Muscle layer of colon (tissue), 2 donors: ENCODE data around the gene CAPN10.

ENCODE experiments used
- H3K27ac ChIP-seq: one replicate; pipeline ENCODE4 v1.7.0; 2013; ENCODE audit warnings: low read depth, mild to moderate bottlenecking, low read length, moderate library complexity
- H3K27me3 ChIP-seq, 2 donors: one replicate each; pipeline ENCODE4 v1.7.0; 2013; ENCODE audit warnings: low read length in 2 of 2, mild to moderate bottlenecking in 2 of 2; ENCODE audit not compliant: insufficient read depth in 2 of 2, control insufficient read depth in 1 of 2
- H3K36me3 ChIP-seq: one replicate; pipeline ENCODE4 v1.7.0; 2013; ENCODE audit warnings: mild to moderate bottlenecking, low read length; ENCODE audit not compliant: insufficient read depth
- H3K4me1 ChIP-seq: one replicate; pipeline ENCODE4 v1.7.0; 2013; ENCODE audit warnings: mild to moderate bottlenecking, low read length; ENCODE audit not compliant: insufficient read depth
- H3K4me3 ChIP-seq, 2 donors: one replicate each; pipeline ENCODE4 v1.7.0; 2013; ENCODE audit warnings: low read length in 2 of 2, low read depth in 1 of 2, mild to moderate bottlenecking in 1 of 2, moderate library complexity in 1 of 2
- H3K9ac ChIP-seq: one replicate; pipeline ENCODE4 v1.7.0; 2013; ENCODE audit warnings: low read length
- H3K9me3 ChIP-seq: one replicate; pipeline ENCODE4 v1.7.0; 2013; ENCODE audit warnings: mild to moderate bottlenecking, low read length
- donor health status: abdominal sarcoma.
- donor health status: Adenocarcinoma of cecum.

The CAPN10 gene

DNA sequence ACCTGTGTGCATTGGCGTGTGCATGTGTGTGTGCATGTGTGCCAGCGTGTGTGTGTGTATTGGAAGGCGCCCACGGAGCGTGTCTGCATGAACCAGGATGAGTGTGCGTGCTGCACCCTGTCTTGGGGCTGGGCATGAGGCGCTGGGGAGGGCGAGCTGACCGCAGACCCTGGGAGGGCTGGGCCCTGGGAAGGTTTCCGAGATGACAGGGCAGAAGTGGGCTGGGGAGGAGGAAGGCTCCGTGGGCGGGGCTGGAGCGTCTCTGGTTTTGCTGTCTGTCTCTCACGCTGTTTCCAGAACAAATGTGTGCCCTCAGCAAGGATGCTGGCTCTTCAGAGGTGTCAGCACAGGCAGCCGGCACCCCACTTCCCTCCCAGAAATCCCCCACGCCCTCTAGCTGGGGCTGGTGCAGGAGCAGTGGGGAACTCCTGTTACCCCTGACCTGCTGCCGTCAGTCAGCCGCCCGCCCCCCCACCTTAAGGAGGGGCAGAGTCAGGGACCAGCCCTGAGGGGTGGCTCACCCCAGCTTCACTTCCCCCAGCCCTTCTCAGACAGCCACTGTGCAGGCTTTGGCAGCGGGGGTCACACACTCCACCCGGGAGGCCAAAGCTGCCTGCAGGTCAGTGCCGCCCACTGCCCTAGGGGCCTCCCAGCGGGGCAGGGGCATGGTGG, 38.6 kb downstream of the CAPN10 start, which contains the start of gene GPR35:
Gene GPR35 (plus strand): TSS at position 531 of the 672 bp plus-strand sequence. CDS start 4,473 bp downstream, outside the sequence.
- H3K9me3 ChIP-seq: no peaks in the 10 kb centered on the region
- no peaks in the 10 kb centered on the region for H3K4me1 ChIP-seq
- no peak within 1 kb of the TSS for H3K27ac ChIP-seq
- H3K4me3 ChIP-seq: no peak within 1 kb of the TSS
- H3K36me3 ChIP-seq: no peaks in the 10 kb centered on the region
- H3K27me3 ChIP-seq: no peaks in the 10 kb centered on the region
- no peak within 1 kb of the TSS for H3K9ac ChIP-seq

DNA sequence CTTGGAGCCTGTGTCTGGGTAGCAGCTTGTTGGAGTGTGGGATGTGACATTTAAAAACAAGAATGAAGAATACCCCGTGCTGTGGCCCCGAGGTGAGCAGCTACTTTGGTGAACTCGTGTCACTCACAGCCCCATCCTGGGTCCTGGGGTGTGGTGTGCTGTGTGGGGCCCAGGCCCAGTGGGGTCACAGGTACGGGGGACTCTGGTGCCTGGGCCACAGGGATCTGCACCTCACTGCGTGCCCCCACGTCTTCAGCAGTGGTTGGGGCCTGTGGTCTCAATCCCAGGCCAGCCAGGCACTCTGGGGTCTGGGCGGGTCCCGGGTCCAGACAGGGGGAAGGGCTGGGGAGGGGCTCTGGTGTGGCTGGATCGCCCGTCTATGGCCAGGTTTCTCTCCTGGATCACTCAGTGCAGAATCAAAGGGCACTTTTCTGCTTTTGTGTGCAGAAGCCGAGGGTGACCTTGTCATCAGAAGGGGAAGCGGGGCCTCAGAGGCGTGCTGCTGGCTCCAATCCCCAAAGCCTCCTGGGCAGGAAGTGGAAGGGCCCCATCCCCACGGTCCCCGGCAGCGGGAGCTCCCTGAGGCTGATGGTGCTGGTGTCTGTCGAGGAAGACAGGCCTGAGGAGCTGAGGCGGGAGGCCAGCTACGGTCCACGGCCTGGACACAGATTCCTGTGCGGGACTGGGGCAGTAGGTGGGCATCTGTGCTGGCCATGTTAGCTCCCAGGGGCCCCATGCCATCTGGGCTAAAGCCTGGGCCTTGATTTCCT, 40.2 kb downstream of the CAPN10 start:
- no peaks in the 10 kb centered on the region for H3K4me1 ChIP-seq
- H3K27ac ChIP-seq: no peak overlapping the region
- no peaks in the 10 kb centered on the region for H3K9me3 ChIP-seq
- H3K27me3 ChIP-seq: no peaks in the 10 kb centered on the region
- no peak overlapping the region for H3K9ac ChIP-seq
- no peak overlapping the region for H3K4me3 ChIP-seq
- H3K36me3 ChIP-seq: no peaks in the 10 kb centered on the region

DNA sequence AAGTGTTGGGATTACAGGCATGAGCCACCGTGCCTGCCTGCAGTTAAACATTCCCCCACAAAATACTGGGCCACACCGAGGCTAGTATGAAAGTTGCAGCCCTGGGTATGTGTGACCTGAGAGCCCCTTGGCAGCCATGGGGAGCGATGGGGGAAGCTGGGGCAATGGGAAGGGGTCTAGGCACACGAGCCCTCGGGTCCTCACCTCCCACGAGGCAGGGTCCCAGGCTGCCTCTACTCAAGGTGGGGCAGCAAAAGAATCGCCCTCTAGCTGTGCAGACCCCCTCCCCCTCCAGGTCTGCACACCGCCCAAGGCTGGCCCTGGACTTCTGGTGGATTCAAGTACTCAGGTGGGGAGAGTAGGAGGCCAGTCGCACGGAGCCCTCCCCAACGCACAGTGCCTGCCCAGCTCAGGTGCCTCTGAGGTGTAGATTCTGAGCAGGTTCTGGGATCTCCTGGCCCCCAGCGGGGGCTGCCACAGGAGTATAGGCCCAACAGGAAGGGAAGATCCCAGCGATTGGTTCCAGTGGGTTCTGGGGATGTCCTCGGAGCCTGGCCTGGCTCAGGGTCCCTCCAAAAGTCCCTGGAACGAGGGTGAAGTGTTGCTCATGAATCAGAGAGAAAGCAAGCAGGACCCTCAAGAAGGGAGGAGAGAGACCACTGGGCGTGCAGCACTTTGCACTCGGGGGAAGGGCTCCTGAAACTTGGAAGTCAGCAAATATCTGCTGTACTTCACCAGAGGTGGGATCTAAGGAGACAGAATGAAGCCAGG, 41.4 kb downstream of the CAPN10 start:
- Histone ChIP-seq H3K9ac (no peak overlapping the region), H3K36me3 (no peaks in the 10 kb centered on the region), H3K4me3 (no peak overlapping the region), H3K27ac (no peak overlapping the region), H3K27me3 (no peaks in the 10 kb centered on the region), H3K4me1 (no peaks in the 10 kb centered on the region), H3K9me3 (no peaks in the 10 kb centered on the region)

DNA sequence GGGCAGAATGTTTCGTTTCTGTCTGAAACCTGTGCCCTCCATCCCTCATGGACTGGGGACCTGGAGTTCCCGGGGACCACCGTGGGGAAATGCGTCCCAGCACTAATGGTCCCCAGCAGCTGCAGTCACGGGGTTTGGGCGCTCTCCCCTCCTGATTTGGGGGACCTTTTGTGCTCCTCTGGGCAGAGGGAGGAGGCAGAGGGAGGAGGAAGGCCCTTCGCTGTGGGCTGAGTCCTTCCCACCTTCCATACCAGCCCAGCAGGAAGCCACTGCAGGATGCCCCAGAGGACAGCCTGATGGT, 41.9 kb downstream of the CAPN10 start:
- Histone ChIP-seq H3K4me3 (no peak overlapping the region), H3K9ac (no peak overlapping the region), H3K27me3 (no peaks in the 10 kb centered on the region), H3K9me3 (no peaks in the 10 kb centered on the region), H3K36me3 (no peaks in the 10 kb centered on the region), H3K4me1 (no peaks in the 10 kb centered on the region), H3K27ac (no peak overlapping the region)

DNA sequence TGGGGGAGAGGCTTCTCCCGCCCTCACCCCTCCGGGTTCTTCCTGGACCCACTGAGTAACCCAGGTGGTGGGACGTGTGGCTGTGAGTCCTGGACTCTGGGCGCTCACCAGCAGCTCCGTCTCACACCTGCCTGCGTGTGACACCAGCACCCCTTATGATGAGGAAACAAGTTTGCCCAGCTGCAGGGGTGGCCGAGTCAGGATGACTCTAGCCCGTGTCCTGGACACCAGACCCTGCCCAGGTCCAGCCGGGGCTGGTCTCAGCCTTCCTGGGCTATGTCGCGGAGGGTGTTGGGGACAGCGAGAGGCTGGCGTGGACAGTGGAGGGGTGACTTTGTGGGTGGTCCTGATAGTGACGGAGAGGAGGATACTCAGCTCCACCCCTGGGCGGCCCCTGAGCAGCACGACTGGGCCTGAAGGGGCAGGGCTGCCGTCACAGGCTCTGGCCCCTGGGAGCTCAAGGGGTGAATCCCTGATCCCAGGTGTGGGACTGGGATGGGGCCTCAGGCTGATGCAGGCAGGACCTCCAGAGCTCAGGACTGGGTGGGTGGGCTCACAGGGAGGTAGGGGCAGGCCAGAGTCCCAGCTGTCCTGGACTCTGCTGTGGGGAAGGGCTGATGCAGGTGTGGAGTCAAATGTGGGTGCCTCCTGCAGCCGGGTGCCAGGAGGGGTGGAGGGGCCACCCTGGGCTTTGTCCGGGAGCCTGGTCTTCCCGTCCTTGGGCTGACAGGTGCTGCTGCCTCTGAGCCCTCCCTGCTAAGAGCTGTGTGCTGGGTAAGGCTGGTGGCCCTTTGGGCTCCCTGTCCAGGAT, 42.5 kb downstream of the CAPN10 start:
- Histone ChIP-seq H3K27me3 (no peaks in the 10 kb centered on the region), H3K9me3 (no peaks in the 10 kb centered on the region), H3K36me3 (no peaks in the 10 kb centered on the region), H3K27ac (no peak overlapping the region), H3K4me1 (no peaks in the 10 kb centered on the region), H3K9ac (no peak overlapping the region), H3K4me3 (no peak overlapping the region)

DNA sequence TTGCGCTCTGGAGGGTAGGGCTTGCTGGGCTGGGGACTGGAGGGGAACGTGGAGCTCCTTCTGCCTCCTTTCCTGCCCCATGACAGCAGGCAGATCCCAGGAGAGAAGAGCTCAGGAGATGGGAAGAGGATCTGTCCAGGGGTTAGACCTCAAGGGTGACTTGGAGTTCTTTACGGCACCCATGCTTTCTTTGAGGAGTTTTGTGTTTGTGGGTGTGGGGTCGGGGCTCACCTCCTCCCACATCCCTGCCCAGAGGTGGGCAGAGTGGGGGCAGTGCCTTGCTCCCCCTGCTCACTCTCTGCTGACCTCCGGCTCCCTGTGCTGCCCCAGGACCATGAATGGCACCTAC, 43.1 kb downstream of the CAPN10 start:
- no peaks in the 10 kb centered on the region for H3K36me3 ChIP-seq
- no peaks in the 10 kb centered on the region for H3K27me3 ChIP-seq
- no peak overlapping the region for H3K4me3 ChIP-seq
- no peak overlapping the region for H3K9ac ChIP-seq
- no peaks in the 10 kb centered on the region for H3K9me3 ChIP-seq
- no peaks in the 10 kb centered on the region for H3K4me1 ChIP-seq
- H3K27ac ChIP-seq: no peak overlapping the region

DNA sequence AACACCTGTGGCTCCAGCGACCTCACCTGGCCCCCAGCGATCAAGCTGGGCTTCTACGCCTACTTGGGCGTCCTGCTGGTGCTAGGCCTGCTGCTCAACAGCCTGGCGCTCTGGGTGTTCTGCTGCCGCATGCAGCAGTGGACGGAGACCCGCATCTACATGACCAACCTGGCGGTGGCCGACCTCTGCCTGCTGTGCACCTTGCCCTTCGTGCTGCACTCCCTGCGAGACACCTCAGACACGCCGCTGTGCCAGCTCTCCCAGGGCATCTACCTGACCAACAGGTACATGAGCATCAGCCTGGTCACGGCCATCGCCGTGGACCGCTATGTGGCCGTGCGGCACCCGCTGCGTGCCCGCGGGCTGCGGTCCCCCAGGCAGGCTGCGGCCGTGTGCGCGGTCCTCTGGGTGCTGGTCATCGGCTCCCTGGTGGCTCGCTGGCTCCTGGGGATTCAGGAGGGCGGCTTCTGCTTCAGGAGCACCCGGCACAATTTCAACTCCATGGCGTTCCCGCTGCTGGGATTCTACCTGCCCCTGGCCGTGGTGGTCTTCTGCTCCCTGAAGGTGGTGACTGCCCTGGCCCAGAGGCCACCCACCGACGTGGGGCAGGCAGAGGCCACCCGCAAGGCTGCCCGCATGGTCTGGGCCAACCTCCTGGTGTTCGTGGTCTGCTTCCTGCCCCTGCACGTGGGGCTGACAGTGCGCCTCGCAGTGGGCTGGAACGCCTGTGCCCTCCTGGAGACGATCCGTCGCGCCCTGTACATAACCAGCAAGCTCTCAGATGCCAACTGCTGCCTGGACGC, 43.6 kb downstream of the CAPN10 start:
- Histone ChIP-seq H3K27me3 (no peaks in the 10 kb centered on the region), H3K27ac (no peak overlapping the region), H3K4me3 (no peak overlapping the region), H3K4me1 (no peaks in the 10 kb centered on the region), H3K36me3 (no peaks in the 10 kb centered on the region), H3K9me3 (no peaks in the 10 kb centered on the region), H3K9ac (no peak overlapping the region)

DNA sequence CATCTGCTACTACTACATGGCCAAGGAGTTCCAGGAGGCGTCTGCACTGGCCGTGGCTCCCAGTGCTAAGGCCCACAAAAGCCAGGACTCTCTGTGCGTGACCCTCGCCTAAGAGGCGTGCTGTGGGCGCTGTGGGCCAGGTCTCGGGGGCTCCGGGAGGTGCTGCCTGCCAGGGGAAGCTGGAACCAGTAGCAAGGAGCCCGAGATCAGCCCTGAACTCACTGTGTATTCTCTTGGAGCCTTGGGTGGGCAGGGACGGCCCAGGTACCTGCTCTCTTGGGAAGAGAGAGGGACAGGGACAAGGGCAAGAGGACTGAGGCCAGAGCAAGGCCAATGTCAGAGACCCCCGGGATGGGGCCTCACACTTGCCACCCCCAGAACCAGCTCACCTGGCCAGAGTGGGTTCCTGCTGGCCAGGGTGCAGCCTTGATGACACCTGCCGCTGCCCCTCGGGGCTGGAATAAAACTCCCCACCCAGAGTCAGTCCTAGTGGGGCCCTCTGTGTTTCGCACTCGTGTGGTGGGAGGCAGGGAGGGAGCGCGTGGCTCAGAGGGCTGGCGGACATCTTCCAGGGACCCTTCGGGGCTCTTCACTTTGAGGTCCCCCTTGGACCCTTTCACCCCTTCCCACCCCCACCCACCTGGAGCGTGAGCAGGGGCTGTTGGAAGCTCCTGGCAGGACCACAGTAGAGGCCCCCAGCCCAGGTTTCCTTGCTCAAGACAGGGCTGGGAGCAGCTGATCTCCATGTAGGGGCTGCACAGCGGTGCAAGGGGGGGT, 44.4 kb downstream of the CAPN10 start:
- Histone ChIP-seq H3K4me3 (no peak overlapping the region), H3K27ac (no peak overlapping the region), H3K27me3 (no peaks in the 10 kb centered on the region), H3K9ac (no peak overlapping the region), H3K4me1 (no peaks in the 10 kb centered on the region), H3K36me3 (no peaks in the 10 kb centered on the region), H3K9me3 (no peaks in the 10 kb centered on the region)

DNA sequence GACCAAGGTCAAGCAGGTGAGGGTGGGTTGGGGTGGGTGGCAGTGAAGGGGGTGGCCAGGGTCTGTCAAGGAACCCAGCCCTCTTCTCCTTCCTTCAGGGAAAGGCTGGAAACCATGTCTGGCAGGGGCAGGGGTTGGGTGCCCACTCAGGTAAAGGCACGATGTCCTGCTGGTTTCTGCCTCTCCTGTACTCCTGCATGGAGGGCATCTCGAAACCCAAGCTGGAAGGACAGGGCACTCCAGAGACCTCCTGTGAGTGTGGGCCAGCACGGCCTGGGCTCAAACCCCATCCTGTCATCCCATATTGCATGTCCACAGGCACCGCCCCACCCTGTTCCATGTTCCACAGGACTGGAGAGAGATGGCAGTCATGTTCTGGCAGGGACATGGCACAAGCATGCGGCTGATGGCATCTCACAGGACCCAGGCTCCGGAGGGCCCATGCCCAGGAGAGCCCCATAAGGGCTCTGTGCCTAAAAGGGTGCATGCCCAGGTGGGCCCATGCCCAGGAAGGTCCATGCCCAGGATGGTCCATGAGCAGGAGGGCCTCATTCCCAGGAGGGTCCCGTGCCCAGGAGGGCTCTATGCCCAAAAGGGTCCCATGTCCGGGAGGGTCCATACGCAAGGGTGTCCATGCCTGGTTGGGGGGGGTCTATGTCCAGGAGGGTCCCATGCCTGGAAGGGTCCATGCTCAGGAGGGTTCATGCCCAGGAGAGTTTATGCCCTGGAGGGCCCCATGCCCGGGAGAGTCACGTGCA, 45.2 kb downstream of the CAPN10 start:
- Histone ChIP-seq H3K4me3 (no peak overlapping the region), H3K9me3 (no peaks in the 10 kb centered on the region), H3K9ac (no peak overlapping the region), H3K27ac (no peak overlapping the region), H3K27me3 (no peaks in the 10 kb centered on the region), H3K36me3 (no peaks in the 10 kb centered on the region), H3K4me1 (no peaks in the 10 kb centered on the region)

DNA sequence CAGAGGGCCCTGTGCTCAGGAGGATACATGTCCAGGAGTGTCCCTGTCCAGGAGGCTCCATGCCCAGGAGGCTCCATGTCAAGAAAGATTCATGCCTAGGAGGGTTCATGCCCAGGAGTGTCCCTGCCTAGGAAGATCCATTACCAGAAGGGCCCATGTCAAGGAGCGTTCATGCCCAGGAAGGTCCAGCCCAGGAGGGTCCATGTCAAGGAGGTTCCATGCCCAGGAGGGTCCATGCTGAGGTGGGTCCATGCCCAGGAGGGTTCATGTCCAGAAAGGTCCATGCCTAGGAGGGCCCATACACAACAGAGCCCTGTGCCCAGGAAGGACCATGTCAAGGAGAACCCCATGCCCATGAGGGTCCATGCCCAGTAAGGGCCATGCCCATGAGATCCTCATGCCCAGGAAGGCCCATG, 45.8 kb downstream of the CAPN10 start:
- no peaks in the 10 kb centered on the region for H3K36me3 ChIP-seq
- no peak overlapping the region for H3K27ac ChIP-seq
- H3K4me3 ChIP-seq: no peak overlapping the region
- no peaks in the 10 kb centered on the region for H3K4me1 ChIP-seq
- no peaks in the 10 kb centered on the region for H3K9me3 ChIP-seq
- H3K9ac ChIP-seq: no peak overlapping the region
- H3K27me3 ChIP-seq: no peaks in the 10 kb centered on the region
